ENCODE data around the gene TBC1D22A. TPM values are rescaled to one million over a fixed set of nuclear protein-coding genes. Genes with fewer than 3 reads are reported as not detected.

TBC1D22A gene
- total and polyA plus RNA-seq, 2 donors (not counting 3 experiments of a cell fraction or from before 2014, with no cell fraction given) = 26.1 to 32.4 TPM

GRCh38 chr22:46879083-46879482, 116.6 kb downstream of the TBC1D22A start:
- Histone ChIP-seq H3K9me1 (replicated peaks; ENCODE audit: control insufficient read depth, extremely low read depth, insufficient read depth, low read length) (no peaks in the 10 kb centered on the region), H3K27ac (ENCODE audit: insufficient read depth, low read depth, low read length) (no peak overlapping the region), H3K4me3 (replicated peaks in 1 of 3; ENCODE audit: insufficient read depth in 1 of 3, low read depth in 1 of 3, low read length in 3 of 3) (no peak overlapping the region), H4K20me1 (replicated peaks; ENCODE audit: control insufficient read depth, extremely low read depth, insufficient read depth, low read length) (no peaks in the 10 kb centered on the region), H2AFZ (ENCODE audit: low read depth, low read length) (no peak overlapping the region), H3K4me2 (ENCODE audit: insufficient read depth, low read length) (no peak overlapping the region), H3K9ac (replicated peaks; ENCODE audit: extremely low read depth, insufficient read depth, low read length) (no peak overlapping the region), H3K27me3 (ENCODE audit: control insufficient read depth in 2 of 2, insufficient read depth in 2 of 2, low read length in 2 of 2) (no peaks in the 10 kb centered on the region), H3K36me3 (ENCODE audit: control insufficient read depth in 2 of 2, extremely low read depth in 1 of 2, insufficient read depth in 2 of 2, low read length in 2 of 2) (no peaks in the 10 kb centered on the region), H3K79me2 (ENCODE audit: control insufficient read depth, insufficient read depth, low read length) (no peaks in the 10 kb centered on the region), H3K4me1 (ENCODE audit: control insufficient read depth, extremely low read depth, insufficient read depth, low read length) (peaks cover 12% of the 10 kb centered on the region), H3K9me3 (replicated peaks; ENCODE audit: control insufficient read depth, insufficient read depth, low read length) (no peaks in the 10 kb centered on the region)
- FAIRE-seq (no peak), DNase-seq (ENCODE audit: low read depth, low spot score) (no peak)
- POLR2A ChIA-PET = no interaction called here
- dilution Hi-C loops (cut with MboI; ENCODE audit: extremely low pct_ligation_motif_present, low sequenced_read_pairs) (no loop called here), intact Hi-C loops (cut with micrococcal nuclease) (no loop called here)
- CTCF ChIA-PET = interaction anchor here (1.7 kb wide), 2 partner anchors 27 to 34 kb away, joined by 4 read pairs; no protein-coding TSS in a partner anchor
- no TSS peak for BruUV-seq (replicated peaks)
- TF ChIP-seq, protein P1, sequence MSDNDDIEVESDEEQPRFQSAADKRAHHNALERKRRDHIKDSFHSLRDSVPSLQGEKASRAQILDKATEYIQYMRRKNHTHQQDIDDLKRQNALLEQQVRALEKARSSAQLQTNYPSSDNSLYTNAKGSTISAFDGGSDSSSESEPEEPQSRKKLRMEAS (IDR thresholded peaks at IDR 0.05; ENCODE audit: insufficient read depth, insufficient read length) = no peak
- no peak for TF ChIP-seq FOS (IDR thresholded peaks at IDR 0.05; ENCODE audit: borderline replicate concordance, insufficient read depth, low read length)
- TF ChIP-seq CTCF (IDR thresholded peaks at IDR 0.05; ENCODE audit: extremely low read depth in 1 of 2, insufficient read depth in 1 of 2, low read depth in 1 of 2, low read length in 2 of 2) = no peak
- no peak for TF ChIP-seq POLR2AphosphoS5 (IDR thresholded peaks at IDR 0.05; ENCODE audit: insufficient read depth, low read depth, low read length)
- TF ChIP-seq GATA2 (IDR thresholded peaks at IDR 0.05; ENCODE audit: insufficient read depth, insufficient read length, low read depth, low read length) = no peak
- no peak for TF ChIP-seq JUN (IDR thresholded peaks at IDR 0.05; ENCODE audit: borderline replicate concordance, insufficient read depth, insufficient read length, low read depth)
- TF ChIP-seq POLR2A (IDR thresholded peaks at IDR 0.05; ENCODE audit: low read depth, low read length) = no peak
- no peak for TF ChIP-seq MYC (IDR thresholded peaks at IDR 0.05; ENCODE audit: low read depth, low read length)
- TF ChIP-seq EZH2 (IDR thresholded peaks at IDR 0.05; ENCODE audit: borderline replicate concordance, low read depth, low read length, severe bottlenecking) = no peak
